Activated naive CD4-positive, alpha-beta T cell treated with anti-CD3 and anti-CD28 coated beads for 36 hours (primary cell): ENCODE measurements around the gene SLC6A18. TPM values are rescaled to one million over a fixed set of nuclear protein-coding genes. Genes with fewer than 3 reads are reported as not detected.
"Not testable (repeated sequence)": the region's sequence is repeated elsewhere in the genome, so short reads cannot be mapped to it uniquely, and the experiment has no call there.

Source experiments
- CTCF ChIA-PET: fragments of 350-600 bp; sonication (Branson Sonifier 250); formaldehyde crosslinking; loops from one replicate; lab custom pipeline; 2021; ENCODE audit warnings: antibody characterized with exemption; lab: Charles Lee
- DNase-seq: peaks from one replicate; pipeline ENCODE4 v3.0.0-alpha.2; 2020
- H3K27ac Mint-ChIP-seq: one replicate; pipeline ENCODE4 v1.8.0; 2021; ENCODE audit warnings: mild to moderate bottlenecking, mixed read lengths
- H3K27me3 Mint-ChIP-seq: one replicate; pipeline ENCODE4 v1.8.0; 2021; ENCODE audit warnings: low read depth, mixed read lengths
- H3K36me3 Mint-ChIP-seq: one replicate; pipeline ENCODE4 v1.8.0; 2021; ENCODE audit warnings: low read depth, mixed read lengths
- H3K4me1 Mint-ChIP-seq: one replicate; pipeline ENCODE4 v1.8.0; 2021; ENCODE audit warnings: low read depth, mixed read lengths
- H3K4me3 Mint-ChIP-seq: one replicate; pipeline ENCODE4 v1.8.0; 2021; ENCODE audit warnings: mild to moderate bottlenecking, moderate library complexity, mixed read lengths
- H3K9me3 Mint-ChIP-seq: one replicate; pipeline ENCODE4 v1.8.0; 2021; ENCODE audit warnings: mixed read lengths
- intact Hi-C: fragments of 100-400 bp; cut with micrococcal nuclease; formaldehyde crosslinking; loops from one replicate; pipeline ENCODE4 v1.15.1; 2023
- total RNA-seq, 2 experiments: library from RNA; stranded (reverse); gene quantifications; one replicate each; pipeline ENCODE4 v1.2.3, GENCODE V29; 2021

The SLC6A18 gene
- total RNA-seq, 2 experiments from 2014 or later = not detected

DNA sequence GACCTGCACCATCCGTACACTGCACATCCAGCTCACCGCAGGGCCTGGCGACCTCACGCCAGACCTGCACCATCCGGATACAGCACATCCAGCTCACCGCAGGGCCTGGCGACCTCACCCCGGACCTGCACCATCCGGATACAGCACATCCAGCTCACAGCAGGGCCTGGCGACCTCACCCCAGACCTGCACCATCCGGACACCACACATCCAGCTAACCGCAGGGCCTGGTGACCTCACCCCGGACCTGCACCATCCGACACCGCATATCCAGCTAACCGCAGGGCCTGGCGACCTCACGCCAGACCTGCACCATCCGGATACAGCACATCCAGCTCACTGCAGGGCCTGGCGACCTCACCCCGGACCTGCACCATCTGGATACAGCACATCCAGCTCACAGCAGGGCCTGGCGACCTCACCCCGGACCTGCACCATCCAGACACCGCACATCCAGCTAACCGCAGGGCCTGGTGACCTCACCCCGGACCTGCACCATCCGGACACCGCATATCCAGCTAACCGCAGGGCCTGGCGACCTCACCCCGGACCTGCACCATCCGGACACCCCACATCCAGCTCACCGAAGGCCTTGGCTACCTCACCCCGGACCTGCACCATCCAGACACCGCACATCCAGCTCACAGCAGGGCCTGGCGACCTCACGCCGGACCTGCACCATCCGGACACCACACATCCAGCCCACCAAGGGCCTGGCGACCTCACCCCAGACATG is 58.0 kb downstream of the SLC6A18 start:
- H3K4me1 Mint-ChIP-seq, H3K9me3 Mint-ChIP-seq, DNase-seq, H3K27ac Mint-ChIP-seq, H3K4me3 Mint-ChIP-seq, intact Hi-C loops, H3K27me3 Mint-ChIP-seq: not testable (repeated sequence)
- H3K36me3 Mint-ChIP-seq = peaks cover 23% of the 10 kb centered on the region
- CTCF ChIA-PET = interaction anchor here (0.7 kb wide), 1 partner anchor 194 kb away, joined by 4 read pairs; no protein-coding TSS in a partner anchor

DNA sequence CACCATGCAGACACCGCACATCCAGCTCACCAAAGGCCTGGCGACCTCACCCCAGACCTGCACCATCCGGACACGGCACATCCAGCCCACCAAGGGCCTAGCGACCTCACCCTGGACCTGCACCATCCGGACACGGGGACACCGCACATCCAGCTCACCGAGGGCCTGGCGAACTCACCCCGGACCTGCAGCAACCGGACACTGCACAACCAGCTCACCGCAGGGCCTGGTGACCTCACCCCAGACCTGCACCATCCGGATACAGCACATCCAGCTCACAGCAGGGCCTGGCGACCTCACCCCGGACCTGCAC is 58.5 kb downstream of the SLC6A18 start:
- H3K27ac Mint-ChIP-seq, H3K4me1 Mint-ChIP-seq, H3K27me3 Mint-ChIP-seq, intact Hi-C loops, H3K4me3 Mint-ChIP-seq, DNase-seq, H3K9me3 Mint-ChIP-seq: not testable (repeated sequence)
- H3K36me3 Mint-ChIP-seq = peaks cover 23% of the 10 kb centered on the region
- CTCF ChIA-PET = interaction anchor here (0.7 kb wide), 1 partner anchor 193 kb away, joined by 4 read pairs; no protein-coding TSS in a partner anchor

DNA sequence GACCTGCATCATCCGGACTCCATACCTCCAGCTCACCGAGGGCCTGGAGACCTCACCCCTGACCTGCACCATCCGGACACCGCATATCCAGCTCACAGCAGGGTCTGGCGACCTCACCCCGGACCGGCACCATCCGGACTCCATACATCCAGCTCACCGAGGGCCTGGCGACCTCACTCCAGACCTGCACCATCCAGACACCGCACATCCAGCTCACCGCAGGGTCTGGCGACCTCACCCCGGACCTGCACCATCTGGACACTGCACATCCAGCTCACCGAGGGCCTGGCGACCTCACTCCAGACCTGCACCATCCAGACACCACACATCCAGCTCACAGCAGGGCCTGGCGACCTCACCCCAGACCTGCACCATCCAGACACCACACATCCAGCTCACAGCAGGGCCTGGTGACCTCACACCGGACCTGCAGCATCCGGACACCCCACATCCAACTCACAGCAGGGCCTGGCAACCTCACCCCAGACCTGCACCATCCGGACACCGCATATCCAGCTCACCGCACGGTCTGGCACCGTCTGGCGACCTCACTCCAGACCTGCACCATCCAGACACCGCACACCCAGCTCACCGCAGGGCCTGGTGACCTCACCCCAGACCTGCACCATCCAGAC is 59.3 kb downstream of the SLC6A18 start:
- H3K4me1 Mint-ChIP-seq, H3K27me3 Mint-ChIP-seq, H3K27ac Mint-ChIP-seq, intact Hi-C loops, H3K9me3 Mint-ChIP-seq, H3K4me3 Mint-ChIP-seq, DNase-seq: not testable (repeated sequence)
- CTCF ChIA-PET = interaction anchor here (1.1 kb wide), 1 partner anchor 96 kb away, joined by 3 read pairs; no protein-coding TSS in a partner anchor
- H3K36me3 Mint-ChIP-seq = peaks cover 23% of the 10 kb centered on the region

DNA sequence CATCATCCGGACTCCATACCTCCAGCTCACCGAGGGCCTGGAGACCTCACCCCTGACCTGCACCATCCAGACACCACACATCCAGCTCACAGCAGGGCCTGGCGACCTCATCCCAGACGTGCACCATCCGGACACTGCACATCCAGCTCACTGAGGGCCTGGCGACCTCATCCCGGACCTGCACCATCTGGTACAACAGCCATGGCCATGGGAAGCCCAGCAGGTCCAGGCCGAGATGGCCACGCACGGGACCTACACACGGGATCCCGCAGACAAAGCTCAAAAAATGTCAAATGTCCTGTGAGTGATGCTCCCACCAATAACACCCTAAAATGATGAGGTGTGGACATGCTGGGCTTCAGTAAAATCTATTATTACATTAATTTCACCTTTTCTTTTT is 60.0 kb downstream of the SLC6A18 start:
- intact Hi-C loops = no loop called here
- no peak overlapping the region for H3K27ac Mint-ChIP-seq
- H3K27me3 Mint-ChIP-seq = no peaks in the 10 kb centered on the region
- peaks cover 5% of the 10 kb centered on the region for H3K9me3 Mint-ChIP-seq
- H3K4me1 Mint-ChIP-seq = no peaks in the 10 kb centered on the region
- no peak overlapping the region for H3K4me3 Mint-ChIP-seq
- DNase-seq = no peak
- CTCF ChIA-PET = interaction anchor here (0.7 to 1.1 kb wide), 2 partner anchors 13 to 95 kb away, joined by 3 to 4 read pairs; no protein-coding TSS in a partner anchor
- H3K36me3 Mint-ChIP-seq = peaks cover 23% of the 10 kb centered on the region

DNA sequence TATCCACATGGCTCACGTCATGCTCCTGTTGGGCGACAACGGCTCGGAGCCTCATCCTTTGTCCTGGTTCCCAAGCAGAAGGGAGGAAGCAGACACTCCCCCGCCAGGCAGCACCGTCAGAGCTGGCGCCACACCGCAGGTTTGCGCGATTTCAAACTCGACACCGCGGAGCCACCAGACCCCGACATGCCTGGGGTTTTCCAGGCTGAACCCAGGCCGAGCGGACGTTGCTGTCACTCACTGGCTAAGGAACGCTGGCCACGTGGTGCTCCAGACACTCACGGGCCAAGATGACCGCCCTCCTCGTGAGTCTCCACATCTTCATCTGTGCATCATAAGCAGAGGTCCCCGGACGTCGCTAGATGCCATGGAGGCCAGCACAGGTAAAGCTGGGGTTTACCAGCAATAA is 60.7 kb downstream of the SLC6A18 start:
- Mint-ChIP-seq H3K4me1 (no peaks in the 10 kb centered on the region), H3K36me3 (peaks cover 23% of the 10 kb centered on the region), H3K4me3 (no peak overlapping the region), H3K27ac (no peak overlapping the region), H3K9me3 (peaks cover 5% of the 10 kb centered on the region), H3K27me3 (no peaks in the 10 kb centered on the region)
- CTCF ChIA-PET = no interaction called here
- DNase-seq = no peak
- intact Hi-C loops = no loop called here

DNA sequence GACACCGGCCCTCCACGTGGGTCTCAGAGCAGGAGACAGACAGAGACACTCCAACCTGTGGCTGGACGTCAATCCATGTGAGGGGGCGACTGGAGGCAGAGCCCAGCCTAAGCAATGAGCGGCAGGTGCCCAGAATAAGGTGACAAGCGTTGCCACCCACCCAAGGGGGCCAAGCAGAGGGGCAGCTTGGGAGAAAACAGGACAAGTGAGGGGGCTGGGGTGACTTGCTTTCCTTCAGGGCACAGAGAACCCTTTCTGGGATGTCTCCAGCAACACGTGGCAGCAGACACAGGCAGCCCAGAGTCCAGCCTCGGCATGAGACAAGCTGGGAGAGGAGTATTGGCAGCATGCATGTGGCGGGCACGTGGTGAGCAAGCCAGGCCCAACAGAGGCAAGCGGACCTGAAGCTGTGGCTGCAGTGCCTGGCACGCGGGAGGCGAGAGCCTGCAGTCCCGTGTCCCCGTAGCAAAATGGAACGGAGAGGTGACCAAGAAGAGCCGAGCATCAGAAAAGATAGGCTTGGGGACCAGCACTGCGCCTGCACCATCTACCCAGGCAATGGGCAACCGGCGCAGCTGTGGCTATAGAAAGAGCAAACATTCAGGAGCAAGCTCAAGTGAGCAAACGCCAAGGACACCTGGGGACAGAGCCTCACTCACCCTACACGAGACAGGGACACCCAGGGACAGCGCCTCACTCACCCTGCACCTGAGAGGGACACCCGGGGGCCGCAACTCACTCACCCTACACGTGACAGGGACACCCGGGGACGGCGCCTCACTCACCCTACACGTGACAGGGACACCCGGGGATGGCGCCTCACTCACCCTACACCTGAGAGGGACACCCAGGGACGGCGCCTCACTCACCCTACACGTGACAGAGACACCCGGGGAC is 63.5 kb downstream of the SLC6A18 start:
- H3K36me3 Mint-ChIP-seq = peaks cover 30% of the 10 kb centered on the region
- no peaks in the 10 kb centered on the region for H3K27me3 Mint-ChIP-seq
- CTCF ChIA-PET = interaction anchor here (0.6 kb wide), 1 partner anchor 188 kb away, joined by 3 read pairs; no protein-coding TSS in a partner anchor

DNA sequence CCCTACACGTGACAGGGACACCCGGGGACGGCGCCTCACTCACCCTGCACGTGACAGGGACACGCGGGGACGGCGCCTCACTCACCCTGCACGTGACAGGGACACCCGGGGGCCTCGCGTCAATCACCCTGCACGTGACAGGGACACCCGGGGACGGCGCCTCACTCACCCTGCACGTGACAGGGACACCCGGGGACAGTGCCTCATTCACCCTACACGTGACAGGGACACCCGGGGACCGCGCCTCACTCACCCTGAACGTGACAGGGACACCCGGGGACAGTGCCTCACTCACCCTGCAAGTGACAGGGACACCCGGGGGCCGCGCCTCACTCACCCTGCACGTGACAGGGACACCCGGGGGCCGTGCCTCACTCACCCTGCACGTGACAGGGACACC is 64.4 kb downstream of the SLC6A18 start:
- H3K36me3 Mint-ChIP-seq = peaks cover 30% of the 10 kb centered on the region
- intact Hi-C loops, H3K9me3 Mint-ChIP-seq, H3K4me3 Mint-ChIP-seq, H3K27me3 Mint-ChIP-seq, DNase-seq, H3K27ac Mint-ChIP-seq, CTCF ChIA-PET: not testable (repeated sequence)
- H3K4me1 Mint-ChIP-seq = peaks cover 18% of the 10 kb centered on the region

More for the DNA sequence above, 63.5 kb downstream of the SLC6A18 start:
- intact Hi-C loops = no loop called here
- Mint-ChIP-seq H3K4me3 (no peak overlapping the region), H3K27ac (peak overlapping the region; percentile 59), H3K9me3 (peaks cover 5% of the 10 kb centered on the region), H3K4me1 (peaks cover 16% of the 10 kb centered on the region)
- DNase-seq = no peak

DNA sequence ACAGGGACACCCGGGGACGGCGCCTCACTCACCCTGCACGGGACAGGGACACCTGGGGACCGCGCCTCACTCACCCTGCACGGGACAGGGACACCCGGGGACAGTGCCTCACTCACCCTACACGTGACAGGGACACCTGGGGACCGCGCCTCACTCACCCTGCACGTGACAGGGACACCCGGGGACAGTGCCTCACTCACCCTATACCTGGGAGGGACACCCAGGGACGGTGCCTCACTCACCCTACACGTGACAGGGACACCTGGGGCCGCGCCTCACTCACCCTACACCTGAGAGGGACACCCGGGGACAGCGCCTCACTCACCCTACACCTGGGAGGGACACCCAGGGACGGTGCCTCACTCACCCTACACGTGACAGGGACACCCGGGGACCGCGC is 65.8 kb downstream of the SLC6A18 start:
- H3K9me3 Mint-ChIP-seq, H3K4me3 Mint-ChIP-seq, H3K27ac Mint-ChIP-seq, CTCF ChIA-PET, H3K27me3 Mint-ChIP-seq, intact Hi-C loops, DNase-seq: not testable (repeated sequence)
- Mint-ChIP-seq H3K36me3 (peaks cover 30% of the 10 kb centered on the region), H3K4me1 (peaks cover 18% of the 10 kb centered on the region)

DNA sequence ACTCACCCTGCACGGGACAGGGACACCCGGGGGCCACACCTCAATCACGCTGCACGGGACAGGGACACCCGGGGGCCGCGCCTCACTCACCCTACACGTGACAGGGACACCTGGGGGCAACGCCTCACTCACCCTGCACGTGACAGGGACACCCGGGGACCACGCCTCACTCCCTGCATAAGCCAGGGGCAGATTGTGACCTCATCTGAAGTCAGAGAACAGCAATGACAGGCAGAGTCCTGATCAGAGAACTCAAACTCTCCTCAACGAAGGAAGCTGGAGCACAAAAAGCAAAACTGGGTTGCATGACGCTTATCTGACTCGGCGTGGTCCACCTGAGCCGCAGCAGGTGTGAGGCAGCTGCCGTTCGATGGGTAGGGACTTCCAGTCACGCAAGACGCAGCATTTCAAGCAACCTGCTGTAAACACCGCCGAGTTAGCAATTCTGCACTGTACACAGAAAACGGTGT is 66.5 kb downstream of the SLC6A18 start:
- intact Hi-C loops = no loop called here
- H3K36me3 Mint-ChIP-seq = peaks cover 26% of the 10 kb centered on the region
- H3K4me1 Mint-ChIP-seq = peaks cover 18% of the 10 kb centered on the region
- H3K27me3 Mint-ChIP-seq = no peaks in the 10 kb centered on the region
- no peak for DNase-seq
- peaks cover 5% of the 10 kb centered on the region for H3K9me3 Mint-ChIP-seq
- no peak overlapping the region for H3K4me3 Mint-ChIP-seq
- CTCF ChIA-PET = no interaction called here
- H3K27ac Mint-ChIP-seq = no peak overlapping the region

DNA sequence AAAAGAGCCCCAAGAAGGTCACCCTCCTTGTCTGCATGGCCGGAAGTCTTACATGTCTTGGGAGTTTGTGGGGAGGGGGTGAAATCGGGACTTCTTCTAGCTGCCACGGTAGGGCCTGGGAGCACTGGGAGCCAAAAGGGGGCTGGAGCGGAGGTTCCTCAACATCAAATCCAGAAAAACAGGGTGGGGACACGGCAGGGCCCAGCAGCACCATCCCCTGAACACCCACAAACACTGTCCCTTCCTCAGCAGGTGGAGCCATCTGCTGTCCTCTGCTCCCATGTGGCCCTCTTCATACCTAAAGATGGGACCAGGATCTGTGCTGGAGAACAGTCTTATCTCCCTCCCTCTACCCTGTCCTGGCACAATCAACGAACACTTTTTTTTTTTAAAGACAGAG is 67.0 kb downstream of the SLC6A18 start:
- intact Hi-C loops = no loop called here

DNA sequence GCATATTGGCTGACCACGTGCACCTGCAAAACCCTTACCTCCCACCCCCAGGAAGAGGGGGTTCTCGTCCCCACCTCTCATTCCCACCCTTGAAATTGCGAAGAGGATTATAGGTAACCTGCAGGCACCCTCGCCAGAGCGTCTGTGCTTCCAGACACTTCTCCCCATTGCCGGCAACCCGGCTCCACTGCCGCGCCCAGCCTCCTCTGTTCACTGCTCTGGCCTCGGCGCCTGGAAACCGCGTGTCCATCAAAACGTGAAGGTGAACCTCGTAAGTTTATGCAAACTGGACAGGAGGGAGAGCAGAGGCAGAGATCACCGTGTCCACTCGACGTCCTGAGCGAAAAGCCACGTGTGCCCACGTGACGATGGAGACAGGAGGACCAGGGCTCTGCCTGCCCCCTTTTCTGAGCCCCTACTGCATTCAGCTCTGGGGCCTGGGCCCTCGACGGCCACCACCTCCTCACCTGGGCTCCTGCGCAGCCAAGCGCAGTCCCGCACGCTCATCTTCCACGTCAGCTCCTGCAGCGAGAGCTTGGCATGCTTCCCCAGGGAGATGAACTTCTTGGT is 67.8 kb downstream of the SLC6A18 start:
- peaks cover 4% of the 10 kb centered on the region for H3K9me3 Mint-ChIP-seq
- CTCF ChIA-PET = no interaction called here
- H3K36me3 Mint-ChIP-seq = peaks cover 20% of the 10 kb centered on the region
- H3K4me1 Mint-ChIP-seq = peaks cover 18% of the 10 kb centered on the region
- intact Hi-C loops = no loop called here
- H3K27me3 Mint-ChIP-seq = no peaks in the 10 kb centered on the region
- H3K27ac Mint-ChIP-seq = no peak overlapping the region
- no peak for DNase-seq
- peak overlapping the region; percentile 21 for H3K4me3 Mint-ChIP-seq

More for the DNA sequence above, 67.0 kb downstream of the SLC6A18 start:
- DNase-seq = no peak
- no peak overlapping the region for H3K4me3 Mint-ChIP-seq
- CTCF ChIA-PET = no interaction called here
- H3K27ac Mint-ChIP-seq = no peak overlapping the region
- H3K27me3 Mint-ChIP-seq = no peaks in the 10 kb centered on the region
- H3K4me1 Mint-ChIP-seq = peaks cover 18% of the 10 kb centered on the region
- H3K36me3 Mint-ChIP-seq = peaks cover 24% of the 10 kb centered on the region
- peaks cover 5% of the 10 kb centered on the region for H3K9me3 Mint-ChIP-seq
